ENCODE measurements around the gene MRTFA.
"Not testable (repeated sequence)": the region's sequence is repeated elsewhere in the genome, so short reads cannot be mapped to it uniquely, and the experiment has no call there.

Gene MRTFA

GRCh38 chr22:40665312-40665711, 28.8 kb upstream of the MRTFA start:
- no peak for DNase-seq
- in situ Hi-C loops (cut with MboI; ENCODE audit: low pct_unique_long_range_greater_than_20kb, low sequenced_read_pairs): no loop called here

GRCh38 chr22:40661671-40662070, 25.2 kb upstream of the MRTFA start:
- no peak for DNase-seq
- in situ Hi-C loops (cut with MboI; ENCODE audit: low pct_unique_long_range_greater_than_20kb, low sequenced_read_pairs): no loop called here

- peak; percentile 31 for DNase-seq
- in situ Hi-C loops (cut with MboI; ENCODE audit: low pct_unique_long_range_greater_than_20kb, low sequenced_read_pairs): no loop called here
Measured at GRCh38 chr22:40660730-40661129, 24.2 kb upstream of the MRTFA start.

GRCh38 chr22:40659166-40659565, 22.6 kb upstream of the MRTFA start:
- in situ Hi-C loops (cut with MboI; ENCODE audit: low pct_unique_long_range_greater_than_20kb, low sequenced_read_pairs): no loop called here
- DNase-seq: no peak

- not testable (repeated sequence) for DNase-seq
Measured at GRCh38 chr22:40656651-40657050, 20.1 kb upstream of the MRTFA start.

GRCh38 chr22:40655941-40656340, 19.4 kb upstream of the MRTFA start:
- DNase-seq; in situ Hi-C loops (cut with MboI; ENCODE audit: low pct_unique_long_range_greater_than_20kb, low sequenced_read_pairs): not testable (repeated sequence)

More at GRCh38 chr22:40656651-40657050, 20.1 kb upstream of the MRTFA start:
- in situ Hi-C loops (cut with MboI; ENCODE audit: low pct_unique_long_range_greater_than_20kb, low sequenced_read_pairs): not testable (repeated sequence)

- DNase-seq: peak; percentile 27
- in situ Hi-C loops (cut with MboI; ENCODE audit: low pct_unique_long_range_greater_than_20kb, low sequenced_read_pairs): no loop called here
Measured at GRCh38 chr22:40654522-40655167, 18.1 kb upstream of the MRTFA start.

- in situ Hi-C loops (cut with MboI; ENCODE audit: low pct_unique_long_range_greater_than_20kb, low sequenced_read_pairs): no loop called here
- DNase-seq: no peak
Measured at GRCh38 chr22:40653361-40653760, 16.8 kb upstream of the MRTFA start.

GRCh38 chr22:40651563-40652501, 15.3 kb upstream of the MRTFA start:
- in situ Hi-C loops (cut with MboI; ENCODE audit: low pct_unique_long_range_greater_than_20kb, low sequenced_read_pairs): no loop called here
- DNase-seq: peak; percentile 96

GRCh38 chr22:40651057-40651456, 14.5 kb upstream of the MRTFA start:
- in situ Hi-C loops (cut with MboI; ENCODE audit: low pct_unique_long_range_greater_than_20kb, low sequenced_read_pairs): no loop called here
- no peak for DNase-seq

- in situ Hi-C loops (cut with MboI; ENCODE audit: low pct_unique_long_range_greater_than_20kb, low sequenced_read_pairs): no loop called here
- no peak for DNase-seq
Measured at GRCh38 chr22:40648386-40648785, 11.9 kb upstream of the MRTFA start.

- in situ Hi-C loops (cut with MboI; ENCODE audit: low pct_unique_long_range_greater_than_20kb, low sequenced_read_pairs): no loop called here
- no peak for DNase-seq
Measured at GRCh38 chr22:40645579-40646197, 9.2 kb upstream of the MRTFA start.

GRCh38 chr22:40642316-40642715, 5.8 kb upstream of the MRTFA start:
- in situ Hi-C loops (cut with MboI; ENCODE audit: low pct_unique_long_range_greater_than_20kb, low sequenced_read_pairs): no loop called here
- no peak for DNase-seq

GRCh38 chr22:40641269-40641668, 4.8 kb upstream of the MRTFA start:
- in situ Hi-C loops (cut with MboI; ENCODE audit: low pct_unique_long_range_greater_than_20kb, low sequenced_read_pairs): no loop called here
- no peak for DNase-seq

- no peak for DNase-seq
Measured at GRCh38 chr22:40638261-40638660, 1.7 kb upstream of the MRTFA start.

GRCh38 chr22:40637183-40638150, 948 bp upstream of the MRTFA start:
- in situ Hi-C loops (cut with MboI; ENCODE audit: low pct_unique_long_range_greater_than_20kb, low sequenced_read_pairs): no loop called here
- DNase-seq: peak; percentile 78

More at GRCh38 chr22:40638261-40638660, 1.7 kb upstream of the MRTFA start:
- in situ Hi-C loops (cut with MboI; ENCODE audit: low pct_unique_long_range_greater_than_20kb, low sequenced_read_pairs): no loop called here

GRCh38 chr22:40635940-40636379, 559 bp downstream of the MRTFA start:
- no peak for DNase-seq

GRCh38 chr22:40635043-40635939, 1.2 kb downstream of the MRTFA start:
- in situ Hi-C loops (cut with MboI; ENCODE audit: low pct_unique_long_range_greater_than_20kb, low sequenced_read_pairs): no loop called here
- no peak for DNase-seq

More at GRCh38 chr22:40635940-40636379, 559 bp downstream of the MRTFA start:
- in situ Hi-C loops (cut with MboI; ENCODE audit: low pct_unique_long_range_greater_than_20kb, low sequenced_read_pairs): no loop called here
